ENCODE results near the gene SEPSECS. TPM values are rescaled to one million over a fixed set of nuclear protein-coding genes. Genes with fewer than 3 reads are reported as not detected.

The SEPSECS gene
- total and polyA plus RNA-seq, 2 of the 8 experiments (the other 6 are each of a cell fraction or from before 2014, with no cell fraction given) = 1.9 to 4.1 TPM

GRCh38 chr4:25107827-25108516, 52.3 kb downstream of the SEPSECS start (continued):
- TF ChIP-seq CHD7 (IDR thresholded peaks at IDR 0.05; ENCODE audit: insufficient replicate concordance, low read length) = no peak
- no peak for TF ChIP-seq JUN (IDR thresholded peaks at IDR 0.05; ENCODE audit: low read depth, low read length)
- no peak for TF ChIP-seq BACH1 (IDR thresholded peaks at IDR 0.05; ENCODE audit: low read length)
- no peak for TF ChIP-seq MAFK (IDR thresholded peaks at IDR 0.05; ENCODE audit: low read depth, low read length)
- no peak for TF ChIP-seq POU5F1 (IDR thresholded peaks at IDR 0.05; ENCODE audit: low read depth, low read length)
- no peak for TF ChIP-seq BCL11A (IDR thresholded peaks at IDR 0.05; ENCODE audit: low read depth in 2 of 2, low read length in 2 of 2)
- no peak for TF ChIP-seq TCF12 (IDR thresholded peaks at IDR 0.05; ENCODE audit: low read depth, low read length)
- TF ChIP-seq CBX8 (IDR thresholded peaks at IDR 0.05; ENCODE audit: borderline replicate concordance, low read depth, low read length) = no peak
- no peak for TF ChIP-seq TAF1 (IDR thresholded peaks at IDR 0.05; ENCODE audit: low read depth, low read length)
- TF ChIP-seq SAP30 (IDR thresholded peaks at IDR 0.05; ENCODE audit: insufficient read depth, insufficient replicate concordance, low read length) = no peak
- TF ChIP-seq SIRT6 (IDR thresholded peaks at IDR 0.05; ENCODE audit: low read length) = no peak

All from H1 (cell line).